HAP-1 (cell line): ENCODE data around the gene KLHL22.
"Not testable (repeated sequence)": the region's sequence is repeated elsewhere in the genome, so short reads cannot be mapped to it uniquely, and the experiment has no call there.

Experiments used
- DNase-seq, 2 experiments: peaks; one replicate each; pipeline ENCODE4 v3.0.0-alpha.2; 2016 to 2020; ENCODE audit warnings: low spot score in 2 of 2
- H3K27me3 ChIP-seq: fragments of 250-450 bp; sonication (Bioruptor Pico); 2 replicates; pipeline ENCODE4 v1.5.1; 2020; ENCODE audit warnings: low read depth, mild to moderate bottlenecking, moderate library complexity
- H3K36me3 ChIP-seq: fragments of 250-450 bp; sonication (Bioruptor Pico); replicated peaks from 2 replicates; pipeline ENCODE4 v1.5.1; 2020; ENCODE audit warnings: mild to moderate bottlenecking
- H3K4me1 ChIP-seq: fragments of 250-450 bp; sonication (Bioruptor Pico); 2 replicates; pipeline ENCODE4 v1.5.1; 2020; ENCODE audit warnings: mild to moderate bottlenecking
- H3K4me3 ChIP-seq: fragments of 250-450 bp; sonication (Bioruptor Pico); 2 replicates; pipeline ENCODE4 v1.5.1; 2020; ENCODE audit warnings: mild to moderate bottlenecking, moderate library complexity
- H3K9me3 ChIP-seq: fragments of 250-450 bp; sonication (Bioruptor Pico); 2 replicates; pipeline ENCODE4 v1.5.1; 2020; ENCODE audit warnings: mild to moderate bottlenecking, moderate library complexity
- in situ Hi-C: fragments of 300-500 bp; cut with MboI; formaldehyde crosslinking; loops from 3 replicates; pipeline ENCODE4 v1.14.3; 2020; ENCODE audit warnings: low sequenced_read_pairs, inconsistent platforms, mixed read lengths

Gene KLHL22

GRCh38 chr22:20503816-20504215 lies 8.2 kb upstream of the KLHL22 start:
- H3K4me1 ChIP-seq, result peaks cover 6% of the 10 kb centered on the region; the same call in 1 of the 2 replicates
- no peak for DNase-seq
- H3K9me3 ChIP-seq, result no peaks in the 10 kb centered on the region
- H3K36me3 ChIP-seq, result peaks cover 13% of the 10 kb centered on the region
- H3K4me3 ChIP-seq, result no peak overlapping the region
- in situ Hi-C loops, result no loop called here
- H3K27me3 ChIP-seq, result no peaks in the 10 kb centered on the region

GRCh38 chr22:20499769-20500168 lies 4.2 kb upstream of the KLHL22 start:
- H3K36me3 ChIP-seq, result peaks cover 8% of the 10 kb centered on the region
- peaks cover 9% of the 10 kb centered on the region; the same call in 1 of the 2 replicates for H3K4me1 ChIP-seq
- no peaks in the 10 kb centered on the region for H3K9me3 ChIP-seq
- in situ Hi-C loops, result no loop called here
- no peak for DNase-seq
- no peaks in the 10 kb centered on the region for H3K27me3 ChIP-seq
- H3K4me3 ChIP-seq, result no peak overlapping the region

- H3K4me3 ChIP-seq, result no peak overlapping the region
- peaks cover 11% of the 10 kb centered on the region for H3K4me1 ChIP-seq
- H3K36me3 ChIP-seq, result peaks cover 8% of the 10 kb centered on the region
- in situ Hi-C loops, result no loop called here
- no peaks in the 10 kb centered on the region for H3K27me3 ChIP-seq
- no peaks in the 10 kb centered on the region for H3K9me3 ChIP-seq
- no peak for DNase-seq
These were observed 3.3 kb upstream of the KLHL22 start for GRCh38 chr22:20498913-20499312.

- peaks cover 8% of the 10 kb centered on the region for H3K36me3 ChIP-seq
- H3K4me3 ChIP-seq, result no peak overlapping the region
- no peaks in the 10 kb centered on the region for H3K27me3 ChIP-seq
- H3K4me1 ChIP-seq, result peaks cover 11% of the 10 kb centered on the region
- no peaks in the 10 kb centered on the region for H3K9me3 ChIP-seq
- DNase-seq, result no peak
- in situ Hi-C loops, result no loop called here
These were observed 1.8 kb upstream of the KLHL22 start for GRCh38 chr22:20497426-20497825.

- in situ Hi-C loops, result no loop called here
- H3K27me3 ChIP-seq, result no peaks in the 10 kb centered on the region
These were observed 476 bp upstream of the KLHL22 start for GRCh38 chr22:20495861-20496681.

GRCh38 chr22:20491346-20491745 lies 4.2 kb downstream of the KLHL22 start:
- no peaks in the 10 kb centered on the region for H3K27me3 ChIP-seq
- H3K36me3 ChIP-seq, result peaks cover 7% of the 10 kb centered on the region
- H3K4me3 ChIP-seq, result no peak overlapping the region
- in situ Hi-C loops, result no loop called here
- peaks cover 6% of the 10 kb centered on the region for H3K4me1 ChIP-seq
- DNase-seq, result no peak
- H3K9me3 ChIP-seq, result no peaks in the 10 kb centered on the region

More at GRCh38 chr22:20495861-20496681, 476 bp upstream of the KLHL22 start:
- H3K36me3 ChIP-seq, result peaks cover 4% of the 10 kb centered on the region
- no peaks in the 10 kb centered on the region for H3K9me3 ChIP-seq
- peak; percentile 85 to 94 for DNase-seq
- peak overlapping the region; percentile 57 for H3K4me3 ChIP-seq
- H3K4me1 ChIP-seq, result peaks cover 9% of the 10 kb centered on the region

GRCh38 chr22:20490941-20491307 lies 4.7 kb downstream of the KLHL22 start:
- peaks cover 7% of the 10 kb centered on the region for H3K36me3 ChIP-seq
- no peak for DNase-seq
- in situ Hi-C loops, result no loop called here
- H3K27me3 ChIP-seq, result no peaks in the 10 kb centered on the region
- H3K9me3 ChIP-seq, result no peaks in the 10 kb centered on the region
- no peak overlapping the region for H3K4me3 ChIP-seq
- H3K4me1 ChIP-seq, result peaks cover 6% of the 10 kb centered on the region

- Histone ChIP-seq H3K36me3 (peaks cover 7% of the 10 kb centered on the region), H3K4me3 (no peak overlapping the region), H3K4me1 (peaks cover 6% of the 10 kb centered on the region), H3K27me3 (no peaks in the 10 kb centered on the region), H3K9me3 (no peaks in the 10 kb centered on the region)
- DNase-seq, result no peak
- in situ Hi-C loops, result no loop called here
These were observed 5.2 kb downstream of the KLHL22 start for GRCh38 chr22:20490183-20490940.

- no peaks in the 10 kb centered on the region for H3K9me3 ChIP-seq
- no peak overlapping the region for H3K4me3 ChIP-seq
- no peaks in the 10 kb centered on the region for H3K27me3 ChIP-seq
- in situ Hi-C loops, result no loop called here
- H3K4me1 ChIP-seq, result no peaks in the 10 kb centered on the region; the same call in 1 of the 2 replicates
- no peak for DNase-seq
- peaks cover 7% of the 10 kb centered on the region for H3K36me3 ChIP-seq
These were observed 6.6 kb downstream of the KLHL22 start for GRCh38 chr22:20488946-20489345.

GRCh38 chr22:20487715-20488114 lies 7.9 kb downstream of the KLHL22 start:
- H3K9me3 ChIP-seq, result no peaks in the 10 kb centered on the region
- no peaks in the 10 kb centered on the region for H3K4me1 ChIP-seq
- in situ Hi-C loops, result no loop called here
- no peak overlapping the region for H3K4me3 ChIP-seq
- H3K27me3 ChIP-seq, result no peaks in the 10 kb centered on the region
- peaks cover 7% of the 10 kb centered on the region for H3K36me3 ChIP-seq
- DNase-seq, result no peak

GRCh38 chr22:20486229-20486628 lies 9.4 kb downstream of the KLHL22 start:
- Histone ChIP-seq H3K9me3 (no peaks in the 10 kb centered on the region), H3K4me3 (no peak overlapping the region), H3K4me1 (no peaks in the 10 kb centered on the region), H3K27me3 (no peaks in the 10 kb centered on the region), H3K36me3 (peaks cover 7% of the 10 kb centered on the region)
- in situ Hi-C loops, result no loop called here
- DNase-seq, result no peak

- H3K9me3 ChIP-seq, result no peaks in the 10 kb centered on the region
- no peaks in the 10 kb centered on the region for H3K27me3 ChIP-seq
- DNase-seq, result no peak
- H3K4me1 ChIP-seq, result no peaks in the 10 kb centered on the region
- peaks cover 7% of the 10 kb centered on the region for H3K36me3 ChIP-seq
- in situ Hi-C loops, result no loop called here
- no peak overlapping the region for H3K4me3 ChIP-seq
These were observed 10.5 kb downstream of the KLHL22 start for GRCh38 chr22:20484948-20485683.

- no peak for DNase-seq
- in situ Hi-C loops, result no loop called here
- no peak overlapping the region for H3K4me3 ChIP-seq
These were observed 11.8 kb downstream of the KLHL22 start for GRCh38 chr22:20483771-20484170.

GRCh38 chr22:20483143-20483506 lies 12.5 kb downstream of the KLHL22 start:
- DNase-seq, H3K4me1 ChIP-seq, H3K4me3 ChIP-seq, H3K36me3 ChIP-seq, H3K9me3 ChIP-seq, in situ Hi-C loops, H3K27me3 ChIP-seq: not testable (repeated sequence)

More at GRCh38 chr22:20483771-20484170, 11.8 kb downstream of the KLHL22 start:
- no peaks in the 10 kb centered on the region for H3K9me3 ChIP-seq
- H3K27me3 ChIP-seq, result no peaks in the 10 kb centered on the region
- H3K4me1 ChIP-seq, result no peaks in the 10 kb centered on the region
- peaks cover 7% of the 10 kb centered on the region for H3K36me3 ChIP-seq
